SK-N-SH treated with all-trans-retinoic acid at 6 μM for 48 hours (cell line): Measurements from ENCODE around the gene FLOT1.

Experiments used
- ARNTL ChIP-seq: fragments of 450-650 bp; formaldehyde crosslinking; IDR thresholded peaks from 2 replicates; pipeline ENCODE4 v1.5.0; 2020; ENCODE audit warnings: low read depth, mild to moderate bottlenecking, moderate library complexity, borderline replicate concordance
- CSDC2 ChIP-seq: fragments of 250-450 bp; sonication (Bioruptor Pico); IDR thresholded peaks from 2 replicates; pipeline ENCODE4 v1.5.0; 2020; ENCODE audit warnings: mild to moderate bottlenecking, moderate library complexity
- CSRNP3 ChIP-seq: fragments of 250-450 bp; sonication (Bioruptor Pico); IDR thresholded peaks from 2 replicates; pipeline ENCODE4 v1.5.1; 2021; ENCODE audit warnings: mild to moderate bottlenecking, moderate library complexity
- ESRRG ChIP-seq: fragments of 250-450 bp; sonication (Bioruptor Pico); IDR thresholded peaks from 2 replicates; pipeline ENCODE4 v1.6.1; 2021; ENCODE audit warnings: mild to moderate bottlenecking
- PATZ1 ChIP-seq: fragments of 250-450 bp; sonication (Bioruptor Pico); IDR thresholded peaks from 2 replicates; pipeline ENCODE4 v1.8.0; 2020; ENCODE audit warnings: mild to moderate bottlenecking, moderate library complexity, borderline replicate concordance
- RARB ChIP-seq: fragments of 250-450 bp; sonication (Bioruptor Pico); IDR thresholded peaks from 2 replicates; pipeline ENCODE4 v1.8.0; 2021; ENCODE audit warnings: mild to moderate bottlenecking, moderate library complexity
- TOX ChIP-seq: fragments of 250-450 bp; sonication (Bioruptor Pico); IDR thresholded peaks from 2 replicates; pipeline ENCODE4 v1.8.0; 2021; ENCODE audit warnings: mild to moderate bottlenecking, moderate library complexity, borderline replicate concordance
- ZC3H10 ChIP-seq: fragments of 250-450 bp; sonication (Bioruptor Pico); IDR thresholded peaks from 2 replicates; pipeline ENCODE4 v1.5.1; 2021; ENCODE audit warnings: mild to moderate bottlenecking, moderate library complexity
- ZFP3 ChIP-seq: fragments of 250-450 bp; sonication (Bioruptor Pico); IDR thresholded peaks from 2 replicates; pipeline ENCODE4 v1.5.0; 2020; ENCODE audit warnings: mild to moderate bottlenecking, moderate library complexity
- ZNF565 ChIP-seq: fragments of 450-650 bp; formaldehyde crosslinking; conservative IDR thresholded peaks from 2 replicates; pipeline ENCODE4 v1.5.0; 2020; ENCODE audit warnings: low read depth, mild to moderate bottlenecking, moderate library complexity
- ZNF70 ChIP-seq: fragments of 450-650 bp; formaldehyde crosslinking; IDR thresholded peaks from 2 replicates; pipeline ENCODE4 v1.5.0; 2020; ENCODE audit warnings: mild to moderate bottlenecking, moderate library complexity
- TF ChIP-seq, protein P1 (sequence below): fragments of 250-450 bp; sonication (Bioruptor Pico); IDR thresholded peaks from 2 replicates; pipeline ENCODE4 v1.5.1; 2020; ENCODE audit warnings: low read depth, mild to moderate bottlenecking, moderate library complexity

DNA sequence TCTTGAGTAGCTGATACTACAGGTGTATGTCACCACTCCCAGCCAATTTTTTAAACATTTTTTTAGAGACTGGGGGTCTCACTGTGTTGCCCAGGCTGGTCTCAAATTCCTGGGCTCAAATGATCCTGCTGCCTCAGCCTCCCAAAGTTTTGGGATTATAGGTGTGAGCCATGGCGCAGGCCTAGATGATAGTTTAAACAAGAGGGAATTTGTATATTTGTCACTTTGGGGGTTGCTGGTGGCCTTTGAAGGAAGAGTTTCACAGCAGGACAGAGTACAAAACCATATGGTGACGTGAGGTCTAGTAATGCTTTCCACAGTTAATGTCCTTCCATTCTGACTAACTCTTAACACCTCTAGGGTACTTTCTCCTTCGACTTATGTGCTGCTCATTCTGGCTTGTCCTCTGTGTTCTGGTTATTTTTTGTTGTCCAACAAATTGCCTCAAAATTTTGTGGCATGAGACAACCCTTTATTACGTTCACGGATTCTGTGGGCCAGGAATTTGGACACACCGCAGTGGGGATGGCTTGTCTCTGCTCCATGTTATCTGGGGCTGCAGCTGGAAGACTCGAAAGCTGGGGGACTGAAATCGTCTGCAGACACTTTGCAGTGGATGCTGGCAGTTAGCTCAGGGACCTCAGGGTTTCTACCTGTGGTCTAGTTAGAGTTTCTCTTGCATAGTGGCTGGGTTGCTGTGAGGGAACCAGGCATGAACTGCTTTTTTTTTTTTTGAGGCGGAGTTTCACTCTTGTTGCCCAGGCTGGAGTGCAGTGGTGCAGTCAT, 24.9 kb upstream of the FLOT1 start:
- TF ChIP-seq, protein P1, sequence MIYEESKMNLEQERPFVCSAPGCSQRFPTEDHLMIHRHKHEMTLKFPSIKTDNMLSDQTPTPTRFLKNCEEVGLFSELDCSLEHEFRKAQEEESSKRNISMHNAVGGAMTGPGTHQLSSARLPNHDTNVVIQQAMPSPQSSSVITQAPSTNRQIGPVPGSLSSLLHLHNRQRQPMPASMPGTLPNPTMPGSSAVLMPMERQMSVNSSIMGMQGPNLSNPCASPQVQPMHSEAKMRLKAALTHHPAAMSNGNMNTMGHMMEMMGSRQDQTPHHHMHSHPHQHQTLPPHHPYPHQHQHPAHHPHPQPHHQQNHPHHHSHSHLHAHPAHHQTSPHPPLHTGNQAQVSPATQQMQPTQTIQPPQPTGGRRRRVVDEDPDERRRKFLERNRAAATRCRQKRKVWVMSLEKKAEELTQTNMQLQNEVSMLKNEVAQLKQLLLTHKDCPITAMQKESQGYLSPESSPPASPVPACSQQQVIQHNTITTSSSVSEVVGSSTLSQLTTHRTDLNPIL (CRISPR knock-in tag): no peak
- TF ChIP-seq ZC3H10 (CRISPR knock-in tag): no peak
- TF ChIP-seq RARB (CRISPR knock-in tag): no peak
- no peak for TF ChIP-seq PATZ1 (CRISPR knock-in tag)
- TF ChIP-seq CSDC2 (CRISPR knock-in tag): no peak
- TF ChIP-seq TOX (CRISPR knock-in tag): no peak
- no peak for TF ChIP-seq ESRRG (CRISPR knock-in tag)
- TF ChIP-seq ARNTL (CRISPR knock-in tag): no peak
- TF ChIP-seq ZFP3 (CRISPR knock-in tag): no peak
- no peak for TF ChIP-seq CSRNP3
- TF ChIP-seq ZNF70 (CRISPR knock-in tag): no peak
- TF ChIP-seq ZNF565 (CRISPR knock-in tag): no peak
